GM06990 (cell line): Measurements from ENCODE around the gene LRP1B.

Experiments
- DNase-seq: peaks from one replicate; pipeline ENCODE4 v3.0.0-alpha.2; 2011; ENCODE audit not compliant: insufficient read length; ENCODE audit errors: extremely low read depth
- H3K27me3 ChIP-seq: replicated peaks from 2 replicates; pipeline ENCODE4 v1.6.0; 2011; ENCODE audit warnings: low read length; ENCODE audit not compliant: control insufficient read depth, insufficient read depth
- H3K36me3 ChIP-seq: 2 replicates; pipeline ENCODE4 v1.5.1; 2011; ENCODE audit warnings: low read length; ENCODE audit not compliant: control insufficient read depth, insufficient read depth
- H3K4me3 ChIP-seq: replicated peaks from 2 replicates; pipeline ENCODE4 v1.5.1; 2011; ENCODE audit warnings: low read depth, mild to moderate bottlenecking, control low read depth, low read length
- CTCF ChIP-seq: IDR thresholded peaks from 2 replicates; pipeline ENCODE4 v1.5.1; 2011; ENCODE audit warnings: low read length, control low read depth, mild to moderate bottlenecking, inconsistent platforms; ENCODE audit not compliant: insufficient read depth, poor library complexity, severe bottlenecking

Gene LRP1B

GRCh38 chr2:141493936-141494335, 636.9 kb downstream of the LRP1B start:
- H3K36me3 ChIP-seq = no peaks in the 10 kb centered on the region
- H3K4me3 ChIP-seq = no peak overlapping the region
- H3K27me3 ChIP-seq = no peaks in the 10 kb centered on the region
- TF ChIP-seq CTCF = no peak
- no peak for DNase-seq

GRCh38 chr2:141492816-141493215, 638.0 kb downstream of the LRP1B start:
- TF ChIP-seq CTCF = no peak

GRCh38 chr2:141490886-141491285, 639.9 kb downstream of the LRP1B start:
- H3K4me3 ChIP-seq = no peak overlapping the region
- DNase-seq = no peak
- H3K36me3 ChIP-seq = no peaks in the 10 kb centered on the region
- TF ChIP-seq CTCF = no peak
- no peaks in the 10 kb centered on the region for H3K27me3 ChIP-seq

More at GRCh38 chr2:141492816-141493215, 638.0 kb downstream of the LRP1B start:
- DNase-seq = no peak
- no peaks in the 10 kb centered on the region for H3K27me3 ChIP-seq
- H3K36me3 ChIP-seq = no peaks in the 10 kb centered on the region
- H3K4me3 ChIP-seq = no peak overlapping the region

- H3K27me3 ChIP-seq = no peaks in the 10 kb centered on the region
- no peaks in the 10 kb centered on the region for H3K36me3 ChIP-seq
Measured at GRCh38 chr2:141482697-141483096, 648.1 kb downstream of the LRP1B start.

GRCh38 chr2:141475801-141476200, 655.0 kb downstream of the LRP1B start:
- DNase-seq = no peak
- Histone ChIP-seq H3K27me3 (no peaks in the 10 kb centered on the region), H3K36me3 (no peaks in the 10 kb centered on the region), H3K4me3 (no peak overlapping the region)
- TF ChIP-seq CTCF = no peak

More at GRCh38 chr2:141482697-141483096, 648.1 kb downstream of the LRP1B start:
- no peak overlapping the region for H3K4me3 ChIP-seq
- no peak for TF ChIP-seq CTCF
- no peak for DNase-seq

GRCh38 chr2:141468761-141469160, 662.1 kb downstream of the LRP1B start:
- no peaks in the 10 kb centered on the region for H3K36me3 ChIP-seq
- no peak overlapping the region for H3K4me3 ChIP-seq
- DNase-seq = no peak
- H3K27me3 ChIP-seq = no peaks in the 10 kb centered on the region
- TF ChIP-seq CTCF = no peak
